Hepatocyte (in vitro differentiated cells): Measurements from ENCODE around the gene TNXB.

Source experiments
- EZH2 ChIP-seq: fragments of 200-600 bp; sonication (generic); IDR thresholded peaks from 2 replicates; pipeline ENCODE4 v1.6.1; 2016; ENCODE audit warnings: antibody characterized with exemption, mild to moderate bottlenecking, borderline replicate concordance
- EZH2phosphoT487 ChIP-seq: fragments of 200-600 bp; sonication (generic); IDR thresholded peaks from one replicate; pipeline ENCODE4 v1.6.1; 2018; ENCODE audit warnings: antibody characterized with exemption, mild to moderate bottlenecking, low read depth, moderate library complexity; ENCODE audit not compliant: unreplicated experiment, severe bottlenecking
- TF ChIP-seq, protein P1 (sequence below): fragments of 200-600 bp; sonication (generic); IDR thresholded peaks from 2 replicates; pipeline ENCODE4 v1.5.1; 2016; ENCODE audit warnings: antibody characterized with exemption, mild to moderate bottlenecking; ENCODE audit not compliant: poor library complexity

DNA sequence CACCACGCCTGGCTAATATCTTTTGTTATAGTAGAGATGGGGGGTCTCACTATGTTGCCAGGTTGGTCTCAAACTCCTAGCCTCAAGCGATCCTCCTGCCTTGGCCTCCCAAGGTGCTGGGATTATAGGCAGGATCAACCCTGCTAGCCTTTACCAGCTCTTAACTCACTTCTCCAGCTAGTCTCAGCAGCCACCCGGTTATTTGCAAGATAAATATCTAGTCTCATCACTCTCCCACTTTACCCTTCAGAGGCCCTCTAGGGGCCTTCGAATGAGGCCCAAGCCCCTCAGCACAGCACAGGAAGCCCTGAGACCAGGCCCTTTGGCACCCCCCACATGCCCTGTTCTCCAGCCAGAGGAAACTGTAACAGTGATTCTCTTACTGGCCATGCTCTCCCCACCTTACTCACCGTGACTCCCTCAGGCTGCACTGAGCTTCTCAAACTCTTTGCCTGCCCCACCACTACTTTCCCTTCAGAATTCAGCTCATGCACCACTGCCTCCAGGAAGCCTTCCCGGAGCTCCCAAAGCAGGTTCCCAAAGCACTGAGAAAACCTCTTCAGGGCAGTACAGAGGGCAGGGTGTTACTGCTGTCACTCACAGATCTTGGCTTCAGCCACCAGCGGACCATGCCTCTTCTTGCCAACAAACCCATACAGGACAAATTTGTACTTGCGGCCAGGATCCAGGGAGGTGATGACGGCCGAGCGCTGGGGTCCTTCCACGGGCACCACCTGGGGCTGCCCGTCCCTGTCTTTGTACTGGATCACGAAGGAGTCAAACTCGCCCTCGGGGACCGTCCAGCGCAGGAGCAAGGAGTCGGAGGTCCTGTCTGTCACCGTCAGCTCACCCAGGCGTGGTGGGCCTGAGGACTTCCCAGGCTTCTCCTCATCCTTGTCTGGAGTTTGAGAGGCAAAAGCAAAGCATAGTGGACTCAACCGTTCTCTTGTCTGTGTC is 25.0 kb downstream of the TNXB start:
- TF ChIP-seq EZH2 (no peak), EZH2phosphoT487 (no peak)
- TF ChIP-seq, protein P1, sequence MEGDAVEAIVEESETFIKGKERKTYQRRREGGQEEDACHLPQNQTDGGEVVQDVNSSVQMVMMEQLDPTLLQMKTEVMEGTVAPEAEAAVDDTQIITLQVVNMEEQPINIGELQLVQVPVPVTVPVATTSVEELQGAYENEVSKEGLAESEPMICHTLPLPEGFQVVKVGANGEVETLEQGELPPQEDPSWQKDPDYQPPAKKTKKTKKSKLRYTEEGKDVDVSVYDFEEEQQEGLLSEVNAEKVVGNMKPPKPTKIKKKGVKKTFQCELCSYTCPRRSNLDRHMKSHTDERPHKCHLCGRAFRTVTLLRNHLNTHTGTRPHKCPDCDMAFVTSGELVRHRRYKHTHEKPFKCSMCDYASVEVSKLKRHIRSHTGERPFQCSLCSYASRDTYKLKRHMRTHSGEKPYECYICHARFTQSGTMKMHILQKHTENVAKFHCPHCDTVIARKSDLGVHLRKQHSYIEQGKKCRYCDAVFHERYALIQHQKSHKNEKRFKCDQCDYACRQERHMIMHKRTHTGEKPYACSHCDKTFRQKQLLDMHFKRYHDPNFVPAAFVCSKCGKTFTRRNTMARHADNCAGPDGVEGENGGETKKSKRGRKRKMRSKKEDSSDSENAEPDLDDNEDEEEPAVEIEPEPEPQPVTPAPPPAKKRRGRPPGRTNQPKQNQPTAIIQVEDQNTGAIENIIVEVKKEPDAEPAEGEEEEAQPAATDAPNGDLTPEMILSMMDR = no peak
